Frontal cortex (tissue), 4 donors: ENCODE data around the gene PHTF2. TPM values are rescaled to one million over a fixed set of nuclear protein-coding genes. Genes with fewer than 3 reads are reported as not detected.
"Not testable (repeated sequence)": the region's sequence is repeated elsewhere in the genome, so short reads cannot be mapped to it uniquely, and the experiment has no call there.

Experiments
- DNase-seq, 2 donors: peaks; one replicate each; pipeline ENCODE4 v3.0.0; 2012; ENCODE audit warnings: low spot score in 2 of 2
- FAIRE-seq: peaks from 2 replicates; lab custom pipeline; 2012; peaks lifted over from hg19 to GRCh38; lab: Jason Lieb, UNC
- total RNA-seq: library from RNA; depleted of rRNA; stranded (reverse); fragments of >200 nt; gene quantifications from one replicate; pipeline ENCODE4 v1.2.3, GENCODE V29; 2014
- donor health status: control.
- donor health status: control.
- donor health status: control.

Gene PHTF2
- 39.9 TPM for total RNA-seq

DNA sequence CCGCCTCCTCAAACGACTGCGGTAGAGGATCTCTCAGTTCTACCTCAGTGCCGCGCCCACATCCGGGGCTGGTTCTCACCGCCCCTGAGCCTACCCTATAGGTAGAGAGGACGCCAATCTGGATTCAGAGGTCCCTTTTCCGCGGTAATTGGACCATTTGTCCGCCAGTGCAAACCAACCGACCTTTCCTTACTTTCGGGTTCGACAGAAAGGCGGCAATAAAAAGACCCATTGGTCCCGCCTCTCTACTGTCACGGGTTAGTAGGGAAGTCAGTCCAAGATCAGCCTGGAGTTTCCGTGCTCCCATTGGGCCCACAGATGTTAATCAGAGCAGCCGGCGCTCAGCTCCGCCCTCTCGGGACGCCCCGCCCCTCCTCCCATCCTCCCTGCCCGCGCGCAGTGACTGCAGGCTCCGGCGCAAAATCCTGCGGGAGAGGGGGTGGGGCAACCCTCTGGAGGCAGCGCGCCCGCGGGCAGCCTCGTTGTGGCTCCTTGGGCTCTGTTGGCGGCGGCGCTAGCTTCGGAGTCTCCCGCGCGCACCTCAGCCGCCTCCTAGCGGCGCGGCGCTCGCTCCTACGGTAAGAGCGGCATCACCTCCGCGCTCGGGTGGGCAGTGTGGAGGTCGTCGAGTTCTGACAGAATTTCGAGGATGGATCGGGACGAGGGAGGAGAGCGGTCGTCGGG is at the start of gene PHTF2, which contains the start of gene TMEM60:
Gene PHTF2 (plus strand): TSS at position 380 of the 684 bp plus-strand sequence.
Gene TMEM60 (minus strand): TSS at position 41 of the 684 bp plus-strand sequence. CDS start 4,061 bp downstream, outside the sequence.
- FAIRE-seq, result peak; percentile 79

DNA sequence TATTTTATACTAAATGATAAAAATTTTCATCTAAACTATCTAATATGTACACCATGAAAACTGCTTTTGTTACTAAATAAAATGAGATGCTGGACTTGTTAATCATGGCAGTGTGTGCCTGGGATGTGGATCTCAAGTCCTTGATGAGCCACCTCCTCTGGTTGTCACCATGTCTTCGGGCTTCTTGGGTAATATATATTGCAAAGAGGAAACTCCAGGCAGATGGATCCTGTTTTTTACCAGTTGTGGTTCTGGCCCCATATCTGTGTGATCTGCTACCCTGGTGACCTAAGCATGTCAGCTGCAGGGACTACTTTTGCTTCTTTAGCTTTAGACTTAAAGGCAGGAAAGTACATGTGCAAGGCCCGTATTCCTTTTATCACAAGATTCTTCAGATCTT is 46.6 kb upstream of the PHTF2 start:
- DNase-seq (no peak), FAIRE-seq (no peak)

More for the DNA sequence above, at the start of gene PHTF2, which contains the start of gene TMEM60:
- DNase-seq, result peak; percentile 92 to 93

DNA sequence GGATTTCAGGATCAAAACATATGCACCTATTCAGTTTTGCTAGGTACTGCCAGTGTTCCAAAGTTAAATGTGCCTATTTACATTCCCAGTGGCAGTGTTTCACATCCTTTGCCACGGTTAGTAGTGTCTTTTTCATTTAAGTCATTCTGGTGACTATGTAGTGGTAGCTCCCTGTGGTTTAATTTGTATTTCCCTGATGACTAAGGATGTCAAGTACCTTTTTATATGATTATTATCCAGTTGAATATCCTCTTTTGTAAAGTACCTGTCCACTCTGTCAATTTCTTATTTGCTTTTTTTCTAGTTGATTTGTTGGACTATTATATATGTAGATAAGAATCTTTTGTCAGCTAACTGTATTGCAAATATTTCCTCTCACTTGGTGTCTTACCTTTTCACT is 45.4 kb upstream of the PHTF2 start:
- no peak for DNase-seq
- FAIRE-seq, result no peak

DNA sequence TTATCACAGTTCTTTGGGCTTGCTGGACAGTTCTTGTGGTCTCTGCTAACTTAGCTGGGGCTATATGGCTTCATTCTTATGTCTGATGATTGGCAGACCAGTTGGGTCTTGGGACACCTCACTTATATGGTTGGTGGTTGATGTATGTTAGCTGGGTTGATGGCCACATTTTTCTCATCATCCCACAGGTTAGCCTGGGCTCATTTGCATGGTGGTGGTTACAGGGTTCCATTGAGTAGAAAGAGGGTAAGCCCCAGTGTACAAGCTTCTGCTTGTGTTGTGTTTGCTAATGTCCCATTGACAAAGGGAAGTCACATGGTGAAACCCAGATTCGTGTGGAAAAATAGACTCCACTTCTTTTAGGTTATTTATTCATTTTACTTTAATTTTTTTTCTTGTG is 41.0 kb upstream of the PHTF2 start:
- no peak for DNase-seq
- FAIRE-seq, result no peak

DNA sequence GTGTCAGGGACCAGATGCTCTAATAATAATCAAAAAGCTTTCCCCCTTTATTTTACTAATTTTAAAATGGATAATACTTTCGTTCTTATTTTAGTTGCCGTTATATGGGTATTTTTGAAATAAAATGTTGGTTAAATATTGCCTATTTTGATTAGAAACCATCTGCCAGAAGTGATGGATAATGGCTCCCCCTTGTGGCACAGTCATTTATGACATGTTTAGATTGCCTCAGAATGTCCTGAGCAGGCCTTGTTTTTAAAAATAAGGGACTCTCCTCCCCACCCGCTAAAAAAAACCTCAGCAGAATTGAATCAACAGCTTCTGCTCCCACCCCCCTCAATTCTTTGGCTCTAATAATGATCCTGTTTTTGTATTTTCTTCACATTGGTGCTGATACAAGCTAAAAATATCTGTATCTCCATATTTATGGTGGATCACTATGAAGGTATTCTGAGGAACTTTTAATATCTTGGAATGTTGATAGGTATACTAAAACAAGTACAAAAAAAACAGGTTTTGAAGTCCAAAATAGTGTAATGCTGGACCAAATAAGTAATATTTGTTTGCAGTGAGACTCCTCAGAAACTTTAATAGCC is 39.2 kb upstream of the PHTF2 start:
- FAIRE-seq, result peak; percentile 70
- DNase-seq, result peak; percentile 14 to 15

DNA sequence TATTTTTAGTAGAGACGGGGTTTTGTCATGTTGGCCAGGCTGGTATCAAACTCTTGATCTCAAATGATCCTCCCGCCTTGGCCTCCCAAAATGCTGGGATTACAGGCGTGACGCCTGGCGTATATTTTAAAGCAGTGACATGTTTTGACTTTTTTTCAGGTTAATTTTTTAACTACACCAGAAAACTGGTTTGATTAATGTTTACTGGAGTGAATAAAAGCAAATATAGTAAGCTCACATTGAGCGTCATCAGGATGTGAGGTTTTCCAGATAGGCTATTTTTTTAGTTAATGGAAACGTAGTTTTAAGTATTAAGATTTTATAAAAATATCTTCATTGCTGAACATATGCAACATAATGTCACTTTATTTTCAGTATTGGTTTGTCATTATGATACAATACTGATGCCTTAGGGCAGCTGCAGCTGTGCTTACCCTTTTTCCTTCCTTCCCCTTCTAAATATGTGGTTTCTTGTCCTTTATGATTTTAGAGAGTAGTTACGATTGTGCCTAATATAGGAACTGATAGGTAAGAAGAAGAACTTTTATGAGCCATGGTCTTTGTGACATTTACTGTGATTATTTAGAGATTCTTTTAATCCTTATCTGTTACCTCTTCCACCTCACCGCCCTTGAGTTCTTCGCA is 37.6 kb upstream of the PHTF2 start:
- no peak for FAIRE-seq

DNA sequence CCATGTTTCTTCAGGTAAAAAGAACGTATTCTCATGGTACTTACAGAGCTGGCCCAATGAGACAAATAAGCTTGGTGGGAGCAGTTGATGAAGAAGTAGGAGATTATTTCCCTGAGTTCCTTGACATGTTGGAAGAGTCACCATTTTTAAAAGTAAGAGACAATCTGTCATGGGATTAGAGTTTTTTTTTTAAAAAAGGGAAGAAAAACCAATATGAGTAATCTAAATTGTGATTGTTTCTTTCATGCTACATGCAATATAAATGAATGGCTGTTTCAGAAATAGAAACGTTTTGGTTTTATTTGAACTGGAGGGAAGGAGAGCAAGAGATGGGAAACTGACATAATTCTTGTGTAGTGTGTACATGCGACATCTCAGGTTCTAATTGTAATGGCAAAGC is 33.1 kb upstream of the PHTF2 start:
- no peak for FAIRE-seq
- DNase-seq, result no peak

More for the DNA sequence above, 37.6 kb upstream of the PHTF2 start:
- no peak for DNase-seq

DNA sequence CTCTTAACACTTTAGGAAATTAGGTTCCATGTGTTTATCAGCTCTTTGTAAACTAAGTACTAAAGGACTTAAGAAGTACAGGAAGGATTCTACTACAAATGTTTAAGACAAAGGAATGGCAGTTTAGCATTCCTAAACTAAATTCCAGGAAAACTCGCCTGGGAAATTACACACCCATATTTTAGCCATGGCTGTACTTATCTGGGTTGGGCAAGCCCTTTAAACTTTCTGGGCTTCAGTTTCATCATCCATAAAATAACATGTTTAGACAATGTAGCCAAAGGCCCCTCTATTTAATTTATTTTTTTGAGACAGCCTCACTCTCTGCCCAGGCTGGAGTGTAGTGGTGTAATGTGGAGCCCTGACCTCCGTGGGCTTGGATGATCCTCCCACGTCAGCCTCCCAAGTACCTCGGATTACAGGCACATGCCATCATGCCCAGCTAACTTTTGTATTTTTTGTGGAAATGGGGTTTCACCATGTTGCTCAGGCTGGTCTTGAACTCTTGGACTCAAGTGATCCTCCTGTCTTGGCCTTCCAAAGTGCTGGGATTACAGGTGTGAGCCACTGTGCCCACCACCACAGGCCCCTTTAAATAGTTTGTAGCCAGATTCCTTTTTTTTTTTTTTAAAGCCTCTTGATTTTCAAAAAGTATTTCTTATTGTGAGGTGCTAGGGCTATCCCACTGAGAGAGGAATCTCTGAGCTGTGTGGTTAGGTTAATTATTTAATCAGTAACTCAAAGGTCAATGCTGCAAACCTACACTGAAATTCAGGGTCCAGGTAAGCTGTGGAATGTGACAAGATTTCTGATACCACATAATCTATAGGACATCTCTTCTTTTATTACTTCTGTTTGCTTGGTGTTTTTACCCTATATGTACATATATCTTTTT is 32.4 kb upstream of the PHTF2 start:
- no peak for FAIRE-seq
- DNase-seq, result no peak

DNA sequence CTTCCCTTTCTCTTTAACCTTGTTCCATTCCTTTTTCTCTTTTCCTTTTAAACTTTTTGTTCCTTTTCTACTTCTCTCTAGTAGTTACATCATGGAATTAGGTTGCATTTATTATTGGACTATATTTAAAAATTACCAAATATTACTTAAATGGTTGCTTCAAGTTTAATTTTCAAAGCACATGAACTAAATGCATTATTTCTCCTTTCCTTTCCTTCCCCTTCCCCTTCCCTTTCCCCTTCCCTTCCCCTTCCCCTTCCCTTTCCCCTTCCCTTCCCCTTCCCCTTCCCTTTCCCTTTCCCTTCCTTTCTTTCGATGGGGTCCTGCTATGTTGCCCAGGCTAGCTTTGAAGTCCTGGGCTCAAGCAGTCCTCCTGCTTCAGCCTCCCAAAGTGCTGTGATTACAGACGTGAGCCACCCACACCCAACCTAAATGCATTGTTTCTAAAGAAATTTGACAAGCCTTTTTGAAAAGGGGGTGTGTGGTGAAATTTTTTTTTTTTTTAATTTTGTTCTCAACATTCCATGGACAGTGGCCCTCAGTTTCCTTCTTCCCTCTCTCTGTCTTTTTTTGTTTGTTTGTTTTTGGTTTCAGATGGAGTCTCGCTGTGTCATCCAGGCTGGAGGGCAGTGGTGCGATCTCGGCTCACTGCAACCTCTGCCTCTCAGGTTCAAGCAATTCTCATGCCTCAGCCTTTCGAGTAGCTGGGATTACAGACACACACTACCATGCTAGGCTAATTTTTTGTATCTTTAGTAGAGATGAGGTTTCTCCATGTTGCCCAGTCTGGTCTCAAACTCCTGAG is 31.6 kb upstream of the PHTF2 start:
- DNase-seq (no peak), FAIRE-seq (no peak)

DNA sequence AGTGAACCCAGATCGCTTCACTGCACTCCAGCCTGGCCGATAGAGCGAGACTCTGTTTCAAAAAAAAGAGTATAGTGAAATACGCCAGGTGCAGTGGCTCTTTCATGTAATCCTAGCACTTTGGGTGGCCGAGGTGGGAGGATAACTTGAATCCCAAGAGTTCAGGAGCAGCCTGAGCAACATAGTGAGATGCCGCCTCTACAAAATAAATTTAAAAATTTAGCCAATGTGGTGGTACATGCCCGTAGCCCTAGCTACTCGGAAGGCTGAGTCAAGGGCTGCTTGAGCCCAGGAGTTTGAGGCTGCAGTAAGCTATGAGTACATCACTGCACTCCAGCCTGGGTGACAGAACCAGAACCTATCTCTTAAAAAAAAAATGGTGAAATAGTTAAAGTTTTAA is 28.3 kb upstream of the PHTF2 start:
- no peak for DNase-seq
- FAIRE-seq, result no peak

DNA sequence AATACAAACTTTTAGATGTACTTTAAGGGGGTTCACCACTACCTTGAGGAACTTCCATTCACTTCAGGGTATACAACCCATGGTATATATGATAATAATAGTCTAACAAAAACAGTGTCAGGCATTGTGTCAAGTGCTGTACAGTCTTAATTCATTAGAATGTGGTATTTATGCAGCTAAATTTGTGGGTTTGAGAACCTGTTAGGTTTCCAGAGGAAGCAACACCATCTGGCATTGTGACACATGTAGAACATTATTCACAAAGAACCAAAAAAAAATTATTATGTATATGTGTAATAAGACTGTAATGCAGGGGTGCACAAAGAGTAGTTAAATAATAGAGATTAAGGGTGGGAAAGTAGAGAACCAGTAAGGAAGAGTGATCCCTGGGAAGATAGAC is 26.7 kb upstream of the PHTF2 start:
- FAIRE-seq (no peak), DNase-seq (no peak)

DNA sequence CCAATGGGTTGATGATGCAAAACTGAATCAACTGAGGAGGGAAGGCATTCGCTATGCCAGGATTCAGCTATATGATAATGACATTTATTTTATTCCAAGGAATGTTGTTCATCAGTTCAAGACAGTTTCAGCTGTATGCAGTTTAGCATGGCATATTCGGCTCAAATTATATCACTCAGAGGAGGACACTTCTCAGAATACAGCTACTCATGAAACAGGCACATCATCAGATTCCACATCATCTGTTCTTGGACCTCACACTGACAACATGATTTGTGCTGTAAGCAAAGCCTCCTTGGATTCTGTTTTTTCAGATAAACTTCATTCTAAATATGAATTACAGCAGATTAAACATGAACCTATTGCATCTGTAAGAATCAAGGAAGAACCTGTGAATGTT is 20.0 kb upstream of the PHTF2 start:
- DNase-seq (no peak), FAIRE-seq (no peak)

DNA sequence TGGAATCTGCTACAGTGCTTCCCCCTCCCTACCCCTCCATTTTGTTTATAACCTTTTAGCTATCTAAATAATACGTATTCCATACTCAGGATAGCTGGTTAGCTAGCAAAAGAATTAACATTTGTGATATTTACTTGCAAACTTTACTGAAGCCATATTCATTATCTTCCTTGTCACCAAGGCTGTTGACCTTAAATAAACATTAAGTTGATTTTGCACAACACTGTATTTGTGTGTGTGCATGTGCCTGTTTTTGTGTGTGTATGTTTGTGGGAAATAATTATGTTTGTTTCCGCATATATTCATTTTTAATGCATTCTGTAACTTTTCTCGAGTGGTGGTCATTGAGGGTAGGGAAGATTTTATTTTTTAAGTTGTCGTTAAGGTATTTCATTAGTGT is 16.2 kb upstream of the PHTF2 start:
- no peak for FAIRE-seq
- DNase-seq, result no peak

DNA sequence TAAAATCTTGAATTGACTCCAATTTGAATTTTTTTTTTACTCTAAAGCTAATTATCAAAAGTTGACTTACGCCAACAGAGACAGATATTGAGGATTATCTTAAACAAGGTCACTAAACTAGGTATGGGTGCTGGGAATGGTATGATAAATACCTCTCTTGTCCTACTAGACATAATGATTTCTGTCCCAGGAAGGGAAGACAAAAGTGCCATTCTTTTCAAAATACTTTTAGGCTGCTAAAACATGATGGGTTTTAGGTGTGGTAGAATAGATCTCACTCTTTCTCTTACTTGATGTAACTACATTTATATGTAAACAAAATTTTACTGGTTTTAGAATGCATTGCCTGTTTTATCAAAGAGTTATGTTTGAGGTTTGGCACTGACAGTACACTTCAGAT is 15.5 kb upstream of the PHTF2 start:
- DNase-seq, result no peak
- no peak for FAIRE-seq

DNA sequence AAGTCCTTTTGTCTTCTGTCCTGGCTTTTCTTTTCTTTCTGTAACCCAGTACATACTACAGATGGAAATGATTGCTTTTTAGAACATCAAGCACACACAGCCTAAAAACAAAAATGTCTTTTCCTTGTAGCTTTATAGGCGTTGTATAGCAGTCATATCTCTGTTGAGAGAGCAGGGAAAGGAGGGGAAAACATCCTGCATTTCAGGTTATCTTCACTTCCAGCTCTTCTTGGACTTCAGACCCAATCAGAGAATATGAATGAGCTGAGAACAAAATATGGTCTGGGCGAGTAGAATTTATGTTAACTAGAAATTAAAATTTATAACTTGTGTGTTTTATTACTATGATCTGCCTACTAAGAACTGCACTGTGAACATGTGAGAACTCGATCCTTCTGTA is 15.0 kb upstream of the PHTF2 start:
- DNase-seq (no peak), FAIRE-seq (no peak)

DNA sequence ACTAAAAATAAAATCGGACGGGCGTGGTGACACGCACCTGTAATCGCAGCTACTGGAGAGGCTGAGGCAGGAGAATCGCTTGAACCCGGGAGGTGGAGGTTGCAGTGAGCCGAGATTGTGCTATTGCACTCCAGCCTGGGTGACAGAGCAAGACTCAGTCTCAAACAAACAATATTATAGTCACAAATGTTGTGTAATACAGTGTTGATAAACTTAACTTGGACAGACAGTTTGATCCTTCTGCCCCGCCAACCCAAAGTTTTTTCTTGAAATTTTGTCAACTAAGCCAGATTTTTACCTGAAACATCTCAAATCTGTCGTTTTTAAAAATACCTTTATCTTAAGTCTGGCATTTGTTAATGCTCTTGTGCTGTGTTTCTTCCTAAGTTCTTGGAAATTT is 14.1 kb upstream of the PHTF2 start:
- not testable (repeated sequence) for DNase-seq, FAIRE-seq

DNA sequence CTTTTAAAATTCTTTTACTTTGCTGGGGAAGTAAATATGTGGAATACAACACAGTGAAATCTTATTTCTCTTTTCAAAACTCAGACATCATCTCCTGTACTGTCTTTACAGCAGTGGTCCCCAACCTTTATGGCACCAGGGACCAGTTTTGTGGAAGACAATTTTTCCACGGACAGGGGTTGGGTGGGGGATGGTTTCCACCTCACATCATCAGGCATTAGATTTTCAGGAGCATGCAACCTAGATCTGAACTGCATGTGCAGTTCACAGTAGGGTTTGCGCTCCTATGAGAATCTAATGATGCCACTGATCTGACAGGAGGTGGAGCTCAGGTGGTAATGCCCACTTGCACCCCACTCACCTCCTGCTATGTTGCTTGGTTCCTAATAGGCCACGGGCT is 12.6 kb upstream of the PHTF2 start:
- DNase-seq (no peak), FAIRE-seq (no peak)

DNA sequence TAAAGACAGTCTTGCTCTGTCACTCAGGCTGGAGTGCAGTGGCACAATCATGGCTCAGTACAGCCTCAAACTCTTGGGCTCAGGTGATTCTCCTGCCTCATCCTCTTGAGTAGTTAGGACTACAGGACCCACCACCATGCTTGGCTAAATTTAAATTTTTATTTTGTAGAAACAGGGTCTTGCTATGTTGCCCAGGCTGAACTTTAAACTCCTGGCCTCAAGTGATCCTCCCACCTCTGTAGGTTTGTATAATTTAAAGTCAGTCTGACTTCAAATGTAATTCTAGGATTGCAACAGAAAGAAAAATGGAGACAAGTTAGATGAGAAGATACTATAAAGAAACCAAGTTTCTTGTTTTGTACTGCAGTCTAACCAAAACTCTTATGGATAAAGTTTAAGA is 11.8 kb upstream of the PHTF2 start:
- no peak for DNase-seq
- FAIRE-seq, result no peak

DNA sequence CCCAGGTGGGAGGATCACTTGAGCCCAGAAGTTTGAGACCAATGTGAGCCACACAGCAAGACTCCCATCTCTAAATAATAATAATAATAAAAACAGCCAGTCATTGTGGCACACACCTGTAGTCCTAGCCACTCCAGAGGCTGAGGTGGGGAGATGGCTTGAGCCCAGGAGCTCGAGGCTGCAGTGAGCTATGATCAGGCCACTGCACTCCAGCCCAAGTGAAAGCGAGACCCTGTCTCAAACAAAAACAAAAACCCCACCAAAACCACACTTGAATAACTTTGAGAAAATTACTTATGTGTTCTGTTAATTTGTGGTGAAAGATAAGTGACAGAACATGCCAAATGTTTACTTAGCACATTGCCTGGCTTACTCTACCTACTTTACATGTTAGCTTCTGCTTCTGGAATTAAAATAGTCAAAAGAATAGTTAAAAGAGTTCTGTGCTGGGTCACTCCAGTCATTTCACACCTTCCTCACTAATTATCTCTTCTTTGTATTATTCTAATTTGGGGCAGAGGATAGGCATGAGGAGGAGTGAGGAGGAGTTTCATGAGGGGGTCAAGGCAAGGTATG is 10.2 kb upstream of the PHTF2 start:
- no peak for DNase-seq
- FAIRE-seq, result no peak
